GM18508 (cell line): ENCODE measurements around the gene KRT25.
"Not testable (repeated sequence)": the region's sequence is repeated elsewhere in the genome, so short reads cannot be mapped to it uniquely, and the experiment has no call there.

Experiments
- ATAC-seq: cut with Tn5 transposase; IDR thresholded peaks from one replicate; pipeline ENCODE4 v1.9.1; 2021; ENCODE audit warnings: moderate number of reproducible peaks; ENCODE audit not compliant: insufficient read depth, unreplicated experiment

KRT25 gene

DNA sequence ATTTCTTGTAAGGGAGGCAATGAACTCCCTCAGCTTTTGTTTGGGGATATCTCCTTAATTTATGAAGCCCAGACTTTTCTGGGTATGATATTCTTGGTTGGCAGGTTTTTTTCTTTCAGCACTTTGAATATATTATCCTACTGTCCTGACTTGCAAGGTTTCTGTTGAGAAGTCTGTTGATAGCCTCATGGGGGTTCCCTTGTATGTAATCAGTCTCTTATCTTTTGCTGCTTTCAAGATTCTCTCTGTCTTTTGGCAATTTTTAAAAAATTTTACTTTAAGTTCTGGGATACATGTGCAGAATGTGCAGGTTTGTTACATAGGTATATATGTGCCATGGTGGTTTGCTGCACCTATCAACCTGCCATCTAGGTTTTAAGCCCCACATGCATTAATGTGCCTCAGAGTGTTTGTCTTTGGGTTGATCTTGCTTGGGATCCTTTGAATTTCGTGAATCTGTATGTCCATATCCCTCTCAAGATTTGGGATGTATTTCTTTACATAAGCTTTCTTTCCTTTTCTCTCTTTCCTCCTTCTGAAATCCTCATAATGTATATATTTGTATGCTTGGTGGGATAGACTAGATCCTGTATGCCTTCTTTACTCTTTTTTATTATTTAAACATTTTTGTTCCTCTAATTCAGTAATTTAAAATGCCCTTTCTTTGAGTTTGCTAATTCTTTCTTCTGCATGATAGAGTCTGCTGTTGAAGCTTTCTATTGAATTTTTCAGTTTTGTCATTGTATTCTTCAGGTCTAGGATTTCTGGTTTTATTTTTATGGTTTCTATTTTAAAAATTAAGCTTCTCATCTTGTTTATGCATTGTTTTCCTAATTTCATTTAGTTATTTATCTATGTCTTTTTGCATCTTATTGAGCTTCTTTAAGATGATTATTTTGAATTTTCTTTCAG, 5.2 kb upstream of the KRT25 start:
- no peak for ATAC-seq

DNA sequence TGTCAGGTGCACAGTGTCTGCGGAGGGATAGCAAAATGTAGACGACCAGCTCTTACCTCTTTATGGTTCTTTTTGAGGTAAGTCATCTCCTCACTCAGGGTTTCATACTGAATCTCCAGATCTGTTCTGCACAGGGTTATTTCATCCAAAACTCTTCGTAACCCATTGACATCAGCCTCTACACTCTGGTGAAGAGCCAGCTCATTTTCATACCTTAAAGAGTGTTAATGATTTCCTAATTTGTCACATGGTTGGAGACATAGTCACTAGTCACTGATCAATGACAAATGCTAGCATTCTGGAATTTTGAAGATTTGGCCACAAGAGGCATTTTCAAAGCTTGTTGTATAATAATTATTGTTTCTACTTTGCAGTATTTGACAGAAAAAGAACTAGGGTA, 1.3 kb downstream of the KRT25 start:
- ATAC-seq = no peak

DNA sequence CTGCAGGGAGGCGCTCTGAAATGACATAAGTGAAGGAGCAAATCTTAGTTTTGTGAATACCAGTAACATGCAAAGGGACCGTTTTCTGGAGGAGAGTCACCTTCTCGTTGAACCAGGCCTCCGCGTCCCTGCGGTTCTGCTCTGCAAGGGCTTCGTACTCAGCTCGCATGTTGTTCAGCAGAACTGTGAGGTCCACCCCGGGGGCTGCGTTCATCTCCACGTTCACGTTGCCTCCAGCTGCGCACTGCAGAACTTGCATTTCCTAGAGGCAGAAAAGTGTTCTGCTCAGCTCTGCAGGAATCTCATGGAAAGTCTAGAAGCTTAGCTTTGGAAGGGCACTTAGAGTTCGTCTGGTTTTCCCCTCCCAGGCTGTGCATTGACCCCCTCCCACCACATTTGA, 4.1 kb downstream of the KRT25 start:
- no peak for ATAC-seq

DNA sequence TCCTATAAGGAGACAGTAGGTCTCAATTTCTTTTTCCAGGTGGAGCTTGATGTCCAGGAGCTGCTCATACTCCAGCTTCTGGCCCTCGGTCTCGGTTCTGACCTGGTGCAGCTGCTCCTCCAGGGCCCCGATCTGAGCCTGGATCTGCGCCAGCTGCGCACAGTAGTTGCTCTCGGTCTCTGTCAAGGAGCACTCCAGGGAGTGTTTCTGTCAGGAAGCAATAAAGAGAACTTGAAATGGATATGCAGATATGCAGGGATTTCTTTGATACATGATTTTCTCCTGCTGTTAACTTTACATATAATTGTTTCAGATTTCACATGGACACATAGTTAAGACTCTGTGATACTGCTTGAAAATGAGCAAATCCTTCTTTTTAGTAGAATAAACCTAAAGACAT, 4.7 kb downstream of the KRT25 start:
- ATAC-seq = no peak

DNA sequence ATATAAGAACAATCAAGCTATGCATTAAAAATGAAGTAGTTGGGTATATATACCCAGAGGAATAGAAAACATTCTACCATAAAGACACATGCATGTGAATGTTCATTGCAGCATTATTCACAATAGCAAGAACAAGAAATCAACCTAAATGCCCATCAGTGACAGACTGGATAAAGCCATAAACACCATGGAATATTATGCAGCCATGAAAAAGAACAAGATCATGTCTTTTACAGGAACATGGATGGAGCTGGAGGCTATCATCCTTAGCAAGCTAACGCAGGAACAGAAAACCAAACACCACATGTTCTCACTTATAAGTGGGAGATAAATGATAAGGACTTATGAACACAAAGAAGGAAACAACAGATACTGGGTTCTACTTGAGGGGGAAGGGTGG, 6.5 kb downstream of the KRT25 start:
- not testable (repeated sequence) for ATAC-seq

- ATAC-seq = no peak
These were observed 16.6 kb downstream of the KRT25 start for GRCh38 chr17:40738553-40738952.

- ATAC-seq = no peak
These were observed 20.1 kb downstream of the KRT25 start for GRCh38 chr17:40735016-40735415.

DNA sequence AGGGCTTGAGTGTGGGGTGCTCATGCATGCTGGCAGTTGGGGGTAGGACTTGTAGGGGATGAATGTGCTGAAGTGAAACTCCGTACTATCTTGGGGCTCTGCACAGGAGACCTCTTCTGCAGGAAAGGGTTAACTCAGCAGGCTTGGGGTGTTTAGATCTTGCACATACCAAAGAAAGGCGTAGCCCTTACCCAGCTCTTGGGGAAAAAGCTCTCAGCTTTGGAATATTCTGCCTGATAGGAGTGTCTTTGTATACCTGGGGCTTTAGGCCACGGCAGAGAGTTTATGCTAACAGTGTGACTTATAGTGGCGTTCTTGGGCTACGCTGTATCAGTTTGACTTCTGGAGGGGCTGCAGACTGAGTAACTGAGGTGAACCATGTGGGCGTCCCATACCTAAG, 21.1 kb downstream of the KRT25 start:
- ATAC-seq = no peak

GRCh38 chr17:40730970-40731369, 24.2 kb downstream of the KRT25 start:
- no peak for ATAC-seq

DNA sequence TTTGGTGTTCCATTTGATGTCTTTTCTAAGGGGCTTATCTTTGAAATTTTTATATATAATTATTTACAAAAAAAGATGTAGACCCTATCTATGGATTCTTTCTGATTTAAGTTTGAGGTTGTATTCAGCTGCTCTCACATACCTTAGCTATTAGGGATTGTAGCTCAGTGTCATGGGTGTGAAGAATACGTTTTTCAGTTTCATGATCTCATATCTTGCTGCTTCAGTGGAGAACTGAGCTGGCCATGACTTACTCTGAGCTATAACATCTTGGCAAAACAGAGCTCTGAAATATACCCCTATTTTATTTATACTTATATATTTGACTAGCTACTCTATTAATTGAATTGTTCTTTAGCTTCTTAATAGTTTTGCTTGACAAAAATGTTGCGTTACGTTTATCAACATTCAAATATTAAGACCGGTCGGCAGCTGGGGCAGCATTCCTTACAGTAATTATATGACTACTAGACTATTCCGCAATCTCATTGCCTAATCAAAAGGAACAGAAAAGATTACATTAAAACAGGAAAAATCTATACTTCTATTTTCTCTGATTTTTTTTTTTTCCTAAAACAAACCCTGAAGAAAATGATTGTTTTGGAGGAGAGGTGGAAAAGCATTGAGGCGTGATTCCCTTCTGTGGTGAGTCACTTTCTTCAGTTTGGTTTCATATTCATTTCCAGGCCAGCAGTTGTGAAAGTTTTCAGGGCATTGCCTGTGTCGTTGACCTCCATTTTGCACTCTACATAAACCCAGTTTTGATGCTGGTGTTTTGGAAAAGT, 27.5 kb downstream of the KRT25 start:
- ATAC-seq = no peak

DNA sequence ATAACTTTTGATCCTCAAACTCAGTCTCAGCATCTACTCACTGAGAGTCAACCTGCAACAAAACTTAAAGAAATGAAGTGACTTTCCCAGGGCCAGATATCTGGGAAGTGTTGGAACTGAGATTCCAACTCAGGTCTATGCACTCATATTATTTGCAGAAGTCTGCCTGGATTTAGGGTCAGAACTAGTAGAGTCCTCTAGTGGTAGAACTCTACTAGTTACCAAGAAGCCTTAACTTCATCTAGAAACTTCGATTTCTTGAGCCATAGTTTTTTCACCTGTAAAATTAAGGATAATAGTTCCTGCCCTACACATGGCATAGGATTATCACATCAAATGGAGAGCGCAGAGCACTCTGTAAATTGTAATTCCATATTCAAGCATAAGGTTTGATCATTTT, 28.2 kb downstream of the KRT25 start:
- no peak for ATAC-seq

DNA sequence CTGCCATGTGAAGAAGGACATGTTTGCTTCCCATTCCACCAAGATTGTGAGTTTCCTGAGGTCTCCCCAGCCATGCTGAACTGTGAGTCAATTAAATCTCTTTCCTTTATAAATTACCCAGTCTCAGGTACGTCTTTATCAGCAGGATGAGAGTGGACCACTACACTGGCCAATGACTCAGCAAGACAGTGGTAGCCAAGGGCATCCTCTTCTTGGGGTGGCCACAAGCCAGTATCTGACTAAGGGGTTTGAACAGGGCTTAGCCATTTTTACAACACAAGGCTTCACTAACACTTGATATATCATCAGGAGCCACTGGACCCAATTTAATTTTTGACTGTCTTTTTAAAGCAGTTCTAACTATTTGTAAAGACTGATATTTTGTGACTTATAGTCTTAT, 30.5 kb downstream of the KRT25 start:
- no peak for ATAC-seq

- no peak for ATAC-seq
These were observed 32.9 kb downstream of the KRT25 start for GRCh38 chr17:40722241-40722640.

GRCh38 chr17:40720899-40721298, 34.2 kb downstream of the KRT25 start:
- no peak for ATAC-seq

DNA sequence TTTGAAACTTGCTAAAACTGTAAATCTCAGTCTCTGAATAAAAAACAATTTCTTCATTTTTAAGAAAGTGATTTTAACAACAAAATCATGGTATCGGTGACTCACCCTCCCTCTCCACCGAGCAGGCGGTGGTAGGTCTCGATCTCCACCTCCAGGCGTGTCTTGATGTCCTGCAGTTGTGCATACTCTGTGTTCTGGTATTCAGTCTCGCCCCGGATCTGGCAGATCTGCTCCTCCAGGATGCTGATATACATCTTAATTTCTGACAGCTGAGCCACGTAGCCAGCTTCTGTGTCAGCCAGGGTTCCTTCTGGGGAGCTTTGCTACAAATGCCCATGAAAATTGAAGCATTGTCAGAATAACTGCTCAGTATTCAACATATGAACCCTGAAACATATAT, 36.2 kb downstream of the KRT25 start:
- ATAC-seq = no peak

DNA sequence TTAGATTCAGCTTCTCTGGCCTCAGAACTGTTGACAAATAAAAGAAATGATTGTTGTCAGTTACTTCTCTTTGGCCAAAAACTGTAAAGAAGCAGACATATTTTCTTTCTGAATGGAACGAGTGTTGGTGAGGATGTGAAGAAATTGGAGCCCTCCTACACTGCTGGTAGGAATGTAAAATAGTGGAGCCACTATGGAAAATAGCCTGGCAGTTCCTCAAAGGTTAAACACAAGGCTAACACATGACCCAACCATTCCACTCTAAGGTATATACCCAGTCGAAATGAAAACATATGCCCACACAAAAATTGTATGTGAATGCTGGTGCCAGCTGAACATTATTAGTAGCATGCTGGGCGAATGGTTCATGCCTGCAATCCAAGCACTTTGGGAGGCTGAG, 37.4 kb downstream of the KRT25 start:
- ATAC-seq = no peak

- ATAC-seq = no peak
These were observed 40.7 kb downstream of the KRT25 start for GRCh38 chr17:40714473-40714872.

- ATAC-seq = no peak
These were observed 47.4 kb downstream of the KRT25 start for GRCh38 chr17:40707745-40708144.

- no peak for ATAC-seq
These were observed 49.5 kb downstream of the KRT25 start for GRCh38 chr17:40705584-40705983.

DNA sequence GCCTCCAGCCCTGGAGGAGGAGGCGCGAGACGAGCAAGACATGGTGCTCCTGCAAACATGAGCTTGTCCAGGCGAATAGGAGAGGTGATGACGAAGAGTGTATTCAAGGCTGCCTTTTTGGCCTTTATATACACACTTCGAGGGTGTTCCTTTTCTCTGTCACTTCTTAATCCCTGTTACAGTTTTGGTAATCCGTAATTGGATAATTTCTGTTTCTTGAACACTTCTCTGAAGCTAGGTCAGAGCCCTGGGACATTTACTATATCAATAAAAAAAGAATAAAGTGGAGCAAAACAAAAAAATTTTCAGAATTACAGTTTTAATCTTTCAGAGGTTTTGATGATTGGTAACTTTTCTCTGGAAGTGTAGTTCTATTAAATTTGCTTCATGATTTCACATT, 51.5 kb downstream of the KRT25 start, which contains the start of gene KRT24:
TSS of gene KRT24 (minus strand) at position 101 of the 400 bp plus-strand sequence. CDS start at position 42, 59 bp downstream.
- ATAC-seq = no peak

DNA sequence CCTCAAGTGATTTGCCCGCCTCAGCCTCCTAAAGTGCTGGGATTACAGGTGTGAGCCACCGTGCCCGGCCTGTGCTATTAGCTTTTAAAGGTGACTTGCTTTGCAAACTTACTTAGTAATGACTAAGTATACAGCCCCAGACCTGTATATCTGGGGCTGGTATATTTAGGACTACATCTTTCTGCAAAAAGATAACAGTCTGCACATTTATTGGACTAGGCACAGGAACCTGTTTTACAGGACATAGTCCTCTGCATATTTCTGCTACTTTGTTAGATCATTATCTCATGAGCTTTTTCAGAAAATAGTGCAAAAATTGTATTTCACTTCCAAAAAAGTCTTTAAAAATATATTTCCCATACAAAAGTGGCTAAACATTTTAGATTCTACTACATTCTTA, 52.9 kb downstream of the KRT25 start:
- ATAC-seq = no peak
